Left lobe of liver (tissue), 2 donors: ENCODE measurements around the gene DCX. TPM values are rescaled to one million over a fixed set of nuclear protein-coding genes. Genes with fewer than 3 reads are reported as not detected.
A peak's percentile ranks its signal among the peaks of the same experiment; 100 is the strongest.

Experiments used
- ATAC-seq: fragments of 200-7000 bp; cut with Tn5 transposase; one replicate; pipeline ENCODE4 v1.9.1; 2020; ENCODE audit warnings: mild to moderate bottlenecking, moderate library complexity
- DNase-seq: peaks from one replicate; pipeline ENCODE4 v3.0.0-alpha.2; 2020; ENCODE audit warnings: low spot score
- total RNA-seq: library from RNA; stranded (reverse); gene quantifications from one replicate; pipeline ENCODE4 v1.2.1, GENCODE V29; 2021
- donor health status: DM: no; HTN: no; CAD: no; lungs with moderate emphysema.
- donor health status: DM: no; HTN: yes; CAD: no.

DCX gene
- not detected for total RNA-seq

GRCh38 chrX:111411983-111412382 is at the start of gene DCX:
TSS of gene DCX (minus strand) at chrX:111412192. CDS start at chrX:111410398, 1,794 bp downstream.
- ATAC-seq (no peak), DNase-seq (no peak)

GRCh38 chrX:111460607-111461006 is 48.6 kb upstream of the DCX start:
- no peak for DNase-seq
- no peak for ATAC-seq

GRCh38 chrX:111447298-111447697 is 35.3 kb upstream of the DCX start:
- ATAC-seq (peak; percentile 36), DNase-seq (no peak)

GRCh38 chrX:111445485-111445884 is 33.5 kb upstream of the DCX start:
- ATAC-seq: peak; percentile 59
- no peak for DNase-seq

GRCh38 chrX:111444881-111445280 is 32.9 kb upstream of the DCX start:
- DNase-seq: no peak
- ATAC-seq: no peak

- no peak for DNase-seq
- ATAC-seq: no peak
Observed at GRCh38 chrX:111443946-111444345, 32.0 kb upstream of the DCX start.

- ATAC-seq: no peak
Observed at GRCh38 chrX:111442791-111443190, 30.8 kb upstream of the DCX start.

GRCh38 chrX:111435469-111435868 is 23.5 kb upstream of the DCX start:
- ATAC-seq: no peak
- no peak for DNase-seq

More at GRCh38 chrX:111442791-111443190, 30.8 kb upstream of the DCX start:
- DNase-seq: no peak

- ATAC-seq: no peak
- no peak for DNase-seq
Observed at GRCh38 chrX:111431001-111431400, 19.0 kb upstream of the DCX start.

- ATAC-seq: no peak
Observed at GRCh38 chrX:111411557-111411956, 435 bp downstream of the DCX start.

GRCh38 chrX:111410590-111411078 is 1.4 kb downstream of the DCX start:
- no peak for ATAC-seq

More at GRCh38 chrX:111411557-111411956, 435 bp downstream of the DCX start:
- DNase-seq: no peak

GRCh38 chrX:111409326-111409725 is 2.7 kb downstream of the DCX start:
- no peak for ATAC-seq
- DNase-seq: no peak

More at GRCh38 chrX:111410590-111411078, 1.4 kb downstream of the DCX start:
- DNase-seq: no peak

- ATAC-seq (no peak), DNase-seq (no peak)
Observed at GRCh38 chrX:111407948-111408347, 4.0 kb downstream of the DCX start.

GRCh38 chrX:111402344-111402743 is 9.6 kb downstream of the DCX start:
- DNase-seq: no peak
- no peak for ATAC-seq

- DNase-seq (no peak), ATAC-seq (no peak)
Observed at GRCh38 chrX:111395149-111395548, 16.8 kb downstream of the DCX start.

- DNase-seq (no peak), ATAC-seq (no peak)
Observed at GRCh38 chrX:111394569-111394968, 17.4 kb downstream of the DCX start.

GRCh38 chrX:111387470-111388070 is 24.4 kb downstream of the DCX start:
- no peak for ATAC-seq
- no peak for DNase-seq

GRCh38 chrX:111386615-111387233 is 25.3 kb downstream of the DCX start:
- ATAC-seq (no peak), DNase-seq (no peak)

GRCh38 chrX:111386077-111386476 is 25.9 kb downstream of the DCX start:
- ATAC-seq (no peak), DNase-seq (no peak)

GRCh38 chrX:111382277-111382676 is 29.7 kb downstream of the DCX start:
- no peak for ATAC-seq
- no peak for DNase-seq

- ATAC-seq (no peak), DNase-seq (no peak)
Observed at GRCh38 chrX:111376897-111377578, 35.0 kb downstream of the DCX start.

- DNase-seq (no peak), ATAC-seq (no peak)
Observed at GRCh38 chrX:111376486-111376885, 35.5 kb downstream of the DCX start.
